GM23248 (cell line): ENCODE results near the gene ZDHHC5.

Experiments
- EZH2 ChIP-seq: fragments of 200-600 bp; sonication (generic); IDR thresholded peaks from 2 replicates; pipeline ENCODE4 v1.6.1; 2018; ENCODE audit warnings: antibody characterized with exemption, mild to moderate bottlenecking; ENCODE audit not compliant: insufficient read depth, poor library complexity, severe bottlenecking
- EZH2phosphoT487 ChIP-seq: fragments of 200-600 bp; sonication (generic); IDR thresholded peaks from 2 replicates; pipeline ENCODE4 v1.6.1; 2018; ENCODE audit warnings: antibody characterized with exemption, moderate library complexity, mild to moderate bottlenecking, low read depth; ENCODE audit not compliant: insufficient read depth

DNA sequence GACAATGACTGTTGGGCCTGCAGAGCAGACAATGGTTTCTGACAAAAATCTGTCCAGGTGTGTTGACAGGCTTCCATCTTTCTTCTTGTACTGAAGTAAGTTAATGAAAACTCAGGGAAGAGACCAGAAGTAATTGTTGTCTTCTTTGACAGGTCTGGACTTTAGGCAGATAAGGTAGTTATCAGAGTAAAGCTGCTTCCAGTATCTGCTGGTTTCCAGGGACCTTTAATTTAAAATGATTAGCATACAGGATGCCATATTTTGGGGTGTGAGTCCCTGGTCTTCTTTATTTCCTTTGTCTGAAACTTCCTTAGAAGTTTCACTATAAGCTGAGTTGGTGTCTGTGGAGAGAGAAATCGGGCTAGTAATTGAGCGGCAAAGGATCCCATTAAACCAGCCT is 45.9 kb downstream of the ZDHHC5 start:
- TF ChIP-seq EZH2 = no peak
- no peak for TF ChIP-seq EZH2phosphoT487
